MM.1S (cell line): Measurements from ENCODE around the gene MADD.

ENCODE experiments used
- DNase-seq: peaks from one replicate; pipeline ENCODE4 v3.0.0-alpha.2; 2015
- H2AFZ ChIP-seq: fragments of 300-600 bp; sonication (generic); 2 replicates; pipeline ENCODE4 v1.6.0; 2016; ENCODE audit warnings: antibody characterized with exemption, low read length
- H3F3A ChIP-seq: fragments of 300-600 bp; sonication (generic); 2 replicates; pipeline ENCODE4 v1.6.1; 2016; ENCODE audit warnings: mild to moderate bottlenecking, antibody characterized with exemption, low read length, moderate library complexity, mixed read lengths; ENCODE audit not compliant: insufficient read depth
- H3K27ac ChIP-seq: fragments of 300-600 bp; sonication (generic); 2 replicates; pipeline ENCODE4 v1.5.1; 2016; ENCODE audit warnings: mild to moderate bottlenecking, low read length
- H3K27me3 ChIP-seq: fragments of 300-600 bp; sonication (generic); replicated peaks from 2 replicates; pipeline ENCODE4 v1.6.0; 2016; ENCODE audit warnings: low read length; ENCODE audit not compliant: insufficient read depth
- H3K36me3 ChIP-seq: fragments of 300-600 bp; sonication (generic); replicated peaks from 2 replicates; pipeline ENCODE4 v1.6.1; 2016; ENCODE audit warnings: mild to moderate bottlenecking, low read length, mixed read lengths; ENCODE audit not compliant: insufficient read depth
- H3K4me1 ChIP-seq: fragments of 300-600 bp; sonication (generic); 2 replicates; pipeline ENCODE4 v1.6.1; 2016; ENCODE audit warnings: low read length, mixed read lengths
- H3K4me2 ChIP-seq: fragments of 300-600 bp; sonication (generic); 2 replicates; pipeline ENCODE4 v1.6.0; 2016; ENCODE audit warnings: low read depth, low read length
- H3K4me3 ChIP-seq: fragments of 300-600 bp; sonication (generic); 2 replicates; pipeline ENCODE4 v1.5.1; 2016; ENCODE audit warnings: low read length, mixed read lengths
- H3K79me2 ChIP-seq: fragments of 300-600 bp; sonication (generic); 2 replicates; pipeline ENCODE4 v1.6.1; 2016; ENCODE audit warnings: mixed run types, low read length, mixed read lengths
- H3K9ac ChIP-seq: fragments of 300-600 bp; sonication (generic); 2 replicates; pipeline ENCODE4 v1.6.1; 2016; ENCODE audit warnings: low read length, mixed read lengths
- H3K9me2 ChIP-seq: fragments of 300-600 bp; sonication (generic); replicated peaks from 2 replicates; pipeline ENCODE4 v1.6.1; 2016; ENCODE audit warnings: mild to moderate bottlenecking, low read length, mixed read lengths; ENCODE audit not compliant: insufficient read depth
- H3K9me3 ChIP-seq: fragments of 300-600 bp; sonication (generic); replicated peaks from 2 replicates; pipeline ENCODE4 v1.6.1; 2016; ENCODE audit warnings: mild to moderate bottlenecking, low read length, mixed read lengths; ENCODE audit not compliant: insufficient read depth
- H4K20me1 ChIP-seq: fragments of 300-600 bp; sonication (generic); 2 replicates; pipeline ENCODE4 v1.6.1; 2016; ENCODE audit warnings: mild to moderate bottlenecking, low read length, moderate library complexity, mixed read lengths; ENCODE audit not compliant: insufficient read depth
- EZH2 ChIP-seq: fragments of 300-600 bp; sonication (generic); optimal IDR thresholded peaks from 2 replicates; pipeline ENCODE3; 2017; ENCODE audit warnings: low read depth, mild to moderate bottlenecking, antibody characterized with exemption, low read length, mixed read lengths
- EZH2phosphoT487 ChIP-seq: fragments of 300-600 bp; sonication (generic); IDR thresholded peaks from 2 replicates; pipeline ENCODE4 v1.6.1; 2018; ENCODE audit warnings: antibody characterized with exemption, low read length
- TF ChIP-seq, protein P1 (sequence below): fragments of 300-600 bp; sonication (generic); IDR thresholded peaks from 2 replicates; pipeline ENCODE4 v1.5.1; 2016; ENCODE audit warnings: antibody characterized with exemption, low read length, mixed read lengths

Gene MADD

GRCh38 chr11:47253660-47254059 is 16.3 kb upstream of the MADD start:
- Histone ChIP-seq H3K9me3 (no peaks in the 10 kb centered on the region), H3K79me2 (peaks cover 10% of the 10 kb centered on the region), H3K27me3 (no peaks in the 10 kb centered on the region), H4K20me1 (no peaks in the 10 kb centered on the region), H3K9me2 (no peaks in the 10 kb centered on the region), H2AFZ (no peak overlapping the region), H3K4me2 (no peak overlapping the region), H3K4me1 (no peaks in the 10 kb centered on the region), H3K4me3 (no peak overlapping the region), H3K27ac (no peak overlapping the region), H3F3A (0 out of 2 replicates have a peak, but pooled peaks cover 3% of the 10 kb centered on the region), H3K9ac (no peak overlapping the region), H3K36me3 (no peaks in the 10 kb centered on the region)
- DNase-seq = no peak
- TF ChIP-seq EZH2phosphoT487 = no peak
- no peak for TF ChIP-seq EZH2
- TF ChIP-seq, protein P1, sequence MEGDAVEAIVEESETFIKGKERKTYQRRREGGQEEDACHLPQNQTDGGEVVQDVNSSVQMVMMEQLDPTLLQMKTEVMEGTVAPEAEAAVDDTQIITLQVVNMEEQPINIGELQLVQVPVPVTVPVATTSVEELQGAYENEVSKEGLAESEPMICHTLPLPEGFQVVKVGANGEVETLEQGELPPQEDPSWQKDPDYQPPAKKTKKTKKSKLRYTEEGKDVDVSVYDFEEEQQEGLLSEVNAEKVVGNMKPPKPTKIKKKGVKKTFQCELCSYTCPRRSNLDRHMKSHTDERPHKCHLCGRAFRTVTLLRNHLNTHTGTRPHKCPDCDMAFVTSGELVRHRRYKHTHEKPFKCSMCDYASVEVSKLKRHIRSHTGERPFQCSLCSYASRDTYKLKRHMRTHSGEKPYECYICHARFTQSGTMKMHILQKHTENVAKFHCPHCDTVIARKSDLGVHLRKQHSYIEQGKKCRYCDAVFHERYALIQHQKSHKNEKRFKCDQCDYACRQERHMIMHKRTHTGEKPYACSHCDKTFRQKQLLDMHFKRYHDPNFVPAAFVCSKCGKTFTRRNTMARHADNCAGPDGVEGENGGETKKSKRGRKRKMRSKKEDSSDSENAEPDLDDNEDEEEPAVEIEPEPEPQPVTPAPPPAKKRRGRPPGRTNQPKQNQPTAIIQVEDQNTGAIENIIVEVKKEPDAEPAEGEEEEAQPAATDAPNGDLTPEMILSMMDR = no peak

DNA sequence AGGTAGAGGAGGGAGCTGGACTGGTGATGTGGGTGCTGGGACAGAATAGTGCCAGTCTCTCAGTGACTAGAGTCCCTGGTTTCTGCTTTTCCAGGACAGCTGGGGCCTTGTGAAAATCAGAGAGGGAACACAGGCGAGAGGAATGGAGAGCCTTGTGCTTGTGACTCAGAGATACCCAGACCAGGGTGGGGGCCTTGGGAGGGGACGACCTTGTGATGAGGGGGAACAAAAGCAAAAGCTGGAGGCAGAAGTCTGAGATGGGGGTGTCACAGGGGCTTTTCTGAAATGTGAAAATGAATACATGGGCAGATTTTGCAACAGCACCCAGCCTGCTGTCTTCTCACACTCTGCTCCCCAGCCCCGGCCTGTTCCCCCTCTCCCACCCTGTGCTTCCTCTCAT is 15.5 kb upstream of the MADD start:
- Histone ChIP-seq H3F3A (0 out of 2 replicates have a peak, but pooled peaks cover 3% of the 10 kb centered on the region), H3K27ac (no peak overlapping the region), H3K4me1 (no peaks in the 10 kb centered on the region), H3K9me2 (no peaks in the 10 kb centered on the region), H3K4me3 (no peak overlapping the region), H3K9ac (no peak overlapping the region), H3K79me2 (peaks cover 3% of the 10 kb centered on the region), H3K9me3 (no peaks in the 10 kb centered on the region), H3K4me2 (no peak overlapping the region), H4K20me1 (no peaks in the 10 kb centered on the region), H3K27me3 (no peaks in the 10 kb centered on the region), H3K36me3 (no peaks in the 10 kb centered on the region), H2AFZ (no peak overlapping the region)
- no peak for TF ChIP-seq EZH2phosphoT487
- TF ChIP-seq, protein P1 = no peak
- no peak for TF ChIP-seq EZH2
- DNase-seq = no peak

DNA sequence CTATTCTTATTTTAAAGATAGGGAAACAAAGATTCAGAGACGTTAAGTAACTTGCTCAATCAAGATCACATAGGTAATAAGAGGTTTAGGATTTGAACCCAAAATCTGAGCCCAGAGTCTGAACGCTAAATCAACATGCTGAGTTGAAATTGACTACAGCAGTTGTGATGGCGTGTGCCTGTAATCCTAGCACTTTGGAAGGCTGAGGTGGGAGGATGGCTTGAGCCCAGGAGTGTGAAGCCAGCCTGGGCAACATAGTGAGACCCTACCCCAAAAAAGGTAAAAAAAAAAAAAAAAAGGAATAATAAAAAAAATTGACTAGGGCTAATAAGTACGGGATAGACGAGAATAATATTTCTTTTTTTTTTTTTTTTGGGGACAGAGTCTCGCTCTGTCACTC is 13.6 kb upstream of the MADD start:
- H3F3A ChIP-seq = no peaks in the 10 kb centered on the region
- H4K20me1 ChIP-seq = no peaks in the 10 kb centered on the region
- no peak for DNase-seq
- H3K9me2 ChIP-seq = no peaks in the 10 kb centered on the region
- no peak for TF ChIP-seq EZH2
- no peak for TF ChIP-seq EZH2phosphoT487
- TF ChIP-seq, protein P1 = no peak
- no peaks in the 10 kb centered on the region for H3K36me3 ChIP-seq
- no peak overlapping the region for H2AFZ ChIP-seq
- no peak overlapping the region for H3K4me3 ChIP-seq
- no peaks in the 10 kb centered on the region for H3K27me3 ChIP-seq
- no peaks in the 10 kb centered on the region for H3K4me1 ChIP-seq
- H3K9ac ChIP-seq = no peak overlapping the region
- H3K27ac ChIP-seq = no peak overlapping the region
- H3K4me2 ChIP-seq = no peak overlapping the region
- no peaks in the 10 kb centered on the region for H3K79me2 ChIP-seq
- H3K9me3 ChIP-seq = no peaks in the 10 kb centered on the region
